Naive B cell (primary cell): ENCODE measurements around the gene MMP14. TPM values are rescaled to one million over a fixed set of nuclear protein-coding genes. Genes with fewer than 3 reads are reported as not detected.
"Not testable (repeated sequence)": the region's sequence is repeated elsewhere in the genome, so short reads cannot be mapped to it uniquely, and the experiment has no call there.

ENCODE experiments used
- ATAC-seq, 2 donors: fragments of 150-1000 bp; cut with Tn5 transposase; 2 replicates each; pipeline ENCODE4 v1.10.0; 2021; ENCODE audit warnings: low read depth in 2 of 2, mild to moderate bottlenecking in 2 of 2, moderate library complexity in 2 of 2
- DNase-seq: peaks from one replicate; pipeline ENCODE4 v3.0.0; 2022
- H3K27ac Mint-ChIP-seq, 6 donors: one replicate each; pipeline ENCODE4 v1.8.0; 2020 to 2022; ENCODE audit warnings: mild to moderate bottlenecking in 6 of 6, mixed read lengths in 6 of 6, moderate library complexity in 5 of 6, inconsistent platforms in 2 of 6
- H3K27me3 Mint-ChIP-seq, 3 donors: one replicate each; pipeline ENCODE4 v1.8.0; 2021 to 2022; ENCODE audit warnings: mixed read lengths in 3 of 3, mild to moderate bottlenecking in 1 of 3
- H3K36me3 Mint-ChIP-seq, 2 donors: one replicate each; pipeline ENCODE4 v1.8.0; 2020 to 2022; ENCODE audit warnings: mixed read lengths in 2 of 2, inconsistent platforms in 1 of 2, mild to moderate bottlenecking in 1 of 2
- H3K4me1 Mint-ChIP-seq, 3 donors: one replicate each; pipeline ENCODE4 v1.8.0; 2020 to 2022; ENCODE audit warnings: mixed read lengths in 3 of 3, inconsistent platforms in 1 of 3, mild to moderate bottlenecking in 1 of 3, moderate library complexity in 1 of 3
- H3K4me3 Mint-ChIP-seq, 8 donors: one replicate each; pipeline ENCODE4 v1.8.0; 2020 to 2022; ENCODE audit warnings: mild to moderate bottlenecking in 8 of 8, mixed read lengths in 8 of 8, moderate library complexity in 8 of 8, inconsistent platforms in 2 of 8
- H3K9me3 Mint-ChIP-seq, 7 donors: one replicate each; pipeline ENCODE4 v1.8.0; 2020 to 2022; ENCODE audit warnings: mixed read lengths in 7 of 7, mild to moderate bottlenecking in 5 of 7, inconsistent platforms in 2 of 7, moderate library complexity in 1 of 7
- polyA plus RNA-seq, 6 donors: library from polyadenylated mRNA; unstranded; fragments of 300-500 nt; fragmentation: Illumina TruSeq; gene quantifications; one replicate each; pipeline ENCODE4 v1.2.3, GENCODE V29; 2021; ENCODE audit warnings: low read depth in 6 of 6

MMP14 gene
- polyA plus RNA-seq, 6 donors from 2014 or later: not detected

DNA sequence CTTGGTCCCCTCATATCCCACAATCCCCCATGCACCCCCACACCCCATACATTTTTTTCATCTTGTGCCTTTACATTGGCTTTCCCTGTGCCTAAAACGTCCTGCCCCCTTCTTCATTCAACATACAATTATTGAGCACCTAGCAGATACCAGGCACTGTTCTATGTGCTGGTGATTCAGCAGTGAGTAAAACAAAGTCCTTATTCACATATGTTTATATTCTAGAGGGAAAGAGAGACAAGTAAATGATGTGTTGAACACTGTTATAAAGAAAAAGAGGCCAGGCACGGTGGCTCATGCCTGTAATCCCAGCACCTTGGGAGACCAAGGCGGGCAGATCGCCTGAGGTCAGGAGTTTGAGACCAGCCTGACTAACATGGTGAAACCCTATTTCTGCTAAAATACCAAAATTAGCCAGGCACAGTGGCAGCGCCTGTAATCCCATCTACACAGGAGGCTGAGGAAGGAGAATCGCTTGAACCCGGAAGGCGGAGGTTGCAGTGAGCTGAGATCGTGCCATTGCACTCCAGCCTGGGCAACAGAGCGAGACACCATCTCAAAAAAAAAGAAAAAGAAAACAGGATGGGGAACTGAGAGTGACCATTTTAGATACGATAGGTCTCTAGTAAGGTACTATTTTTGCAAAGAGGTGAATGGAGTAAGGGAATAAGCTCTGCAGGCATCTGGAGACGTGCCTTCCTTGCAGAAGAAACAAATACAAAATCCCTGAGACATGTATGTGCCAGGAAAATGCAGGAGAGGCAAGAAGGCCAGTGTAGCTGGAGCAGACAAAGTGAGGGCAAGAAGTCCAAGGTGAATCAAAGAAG lies 33.3 kb upstream of the MMP14 start:
- peak; percentile 90 to 91 for ATAC-seq
- Mint-ChIP-seq H3K4me3 (peak overlapping the region; percentile 64 to 93 (median 80)), H3K36me3 (peaks cover 6 to 12% of the 10 kb centered on the region in 2 donors), H3K27me3 (no peaks in the 10 kb centered on the region), H3K4me1 (peaks cover 67 to 92% (median 78%) of the 10 kb centered on the region in 3 donors), H3K27ac (peak overlapping the region; percentile 89 to 99 (median 93)), H3K9me3 (peaks cover 0 to 2% (median 0%) of the 10 kb centered on the region in 7 donors)
- peak; percentile 29 for DNase-seq

- Mint-ChIP-seq H3K36me3 (peaks cover 6 to 12% of the 10 kb centered on the region in 2 donors), H3K27ac (peak overlapping the region; percentile 57 to 99 (median 91)), H3K27me3 (no peaks in the 10 kb centered on the region), H3K4me1 (peaks cover 64 to 92% (median 78%) of the 10 kb centered on the region in 3 donors), H3K9me3 (peaks cover 0 to 2% (median 0%) of the 10 kb centered on the region in 7 donors), H3K4me3 (peak overlapping the region; percentile 64 to 93 (median 80))
- peak; percentile 50 to 52 for ATAC-seq
- DNase-seq: no peak
These were observed 32.8 kb upstream of the MMP14 start for GRCh38 chr14:22803687-22803974.

GRCh38 chr14:22805235-22805634 lies 31.1 kb upstream of the MMP14 start:
- H3K4me1 Mint-ChIP-seq: peaks cover 53 to 90% (median 69%) of the 10 kb centered on the region in 3 donors
- H3K27me3 Mint-ChIP-seq, H3K9me3 Mint-ChIP-seq, H3K36me3 Mint-ChIP-seq, ATAC-seq, DNase-seq: not testable (repeated sequence)
- peak overlapping the region in 1 of 6 donors; percentile 93 for H3K27ac Mint-ChIP-seq
- peak overlapping the region in 4 of 8 donors; percentile 3 to 93 (median 47) for H3K4me3 Mint-ChIP-seq

DNA sequence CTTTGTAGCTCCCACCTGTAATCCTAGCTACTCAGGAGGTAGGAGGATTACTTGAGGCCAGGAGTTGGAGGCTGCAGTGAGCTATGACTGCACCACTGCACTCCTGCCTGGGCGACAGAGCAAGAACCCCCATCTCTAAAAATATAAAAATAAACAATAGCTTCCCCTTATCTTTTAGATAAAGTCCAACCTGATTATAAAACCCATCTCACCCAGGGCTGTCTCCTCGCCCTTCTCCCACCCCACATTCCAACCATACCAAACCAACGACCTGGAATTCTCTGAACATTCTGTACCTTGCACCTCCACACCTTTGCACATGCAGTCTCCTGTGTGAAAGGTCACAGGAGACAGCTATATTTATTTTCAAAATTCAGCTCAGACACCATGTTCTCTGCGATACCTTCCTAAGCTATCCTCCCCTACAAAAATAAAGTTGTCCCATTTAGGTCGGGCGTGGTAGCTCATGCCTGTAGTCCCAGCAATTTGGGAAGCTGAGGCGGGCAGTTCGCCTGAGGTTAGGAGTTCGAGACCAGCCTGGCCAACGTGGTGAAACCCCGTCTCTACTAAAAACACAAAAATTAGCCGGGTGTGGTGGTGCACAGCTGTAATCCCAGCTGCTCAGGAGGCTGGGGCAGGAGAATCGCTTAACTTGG lies 28.8 kb upstream of the MMP14 start:
- peak overlapping the region in 5 of 6 donors; percentile 0 to 87 (median 57) for H3K27ac Mint-ChIP-seq
- H3K36me3 Mint-ChIP-seq: peaks cover 0 to 3% of the 10 kb centered on the region in 2 donors
- H3K9me3 Mint-ChIP-seq: peaks cover 0 to 2% (median 0%) of the 10 kb centered on the region in 7 donors
- H3K27me3 Mint-ChIP-seq: no peaks in the 10 kb centered on the region
- ATAC-seq (no peak), DNase-seq (no peak)
- H3K4me3 Mint-ChIP-seq: peak overlapping the region in 3 of 8 donors; percentile 36 to 44 (median 40)
- peaks cover 57 to 88% (median 70%) of the 10 kb centered on the region in 3 donors for H3K4me1 Mint-ChIP-seq

DNA sequence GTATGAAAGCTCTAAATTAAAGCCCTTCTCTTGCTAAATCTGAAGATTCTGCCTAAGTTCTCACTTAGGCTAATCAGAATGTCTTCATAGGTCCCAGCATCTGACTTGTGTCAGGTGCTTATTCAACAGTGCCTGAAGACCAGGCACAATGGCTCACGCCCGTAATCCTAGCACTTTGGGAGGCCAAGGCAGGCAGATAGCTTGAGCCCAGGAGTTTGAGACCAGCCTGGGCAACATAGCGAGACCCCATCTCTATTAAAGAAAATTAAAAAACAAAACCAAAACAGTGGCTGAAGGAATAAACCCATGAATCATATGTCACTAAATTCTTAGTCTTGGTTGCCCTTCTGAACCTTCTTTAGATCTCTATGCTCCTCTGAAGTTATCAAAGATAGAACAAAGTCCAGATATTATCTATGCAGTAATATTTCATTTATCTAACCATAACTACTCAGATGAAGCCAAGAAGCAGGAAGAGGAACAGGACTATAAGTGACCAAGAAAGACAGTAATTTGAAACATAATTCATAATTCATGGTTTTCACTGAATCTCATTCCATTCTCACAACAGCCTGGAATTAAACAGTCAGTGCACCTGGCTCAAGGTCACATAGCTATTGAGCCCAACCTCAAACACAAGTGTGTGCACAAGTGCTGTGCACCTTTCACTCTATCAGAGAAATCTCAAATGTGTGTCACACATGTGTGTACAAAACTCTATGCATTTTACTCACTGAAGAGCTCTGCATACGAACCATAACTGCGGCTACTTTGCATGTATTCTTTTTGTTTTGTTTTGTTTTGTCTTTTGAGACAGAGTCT lies 27.8 kb upstream of the MMP14 start:
- Mint-ChIP-seq H3K4me3 (peak overlapping the region in 4 of 8 donors; percentile 24 to 51 (median 36)), H3K36me3 (no peaks in the 10 kb centered on the region), H3K9me3 (no peaks in the 10 kb centered on the region), H3K4me1 (peaks cover 54 to 88% (median 69%) of the 10 kb centered on the region in 3 donors), H3K27ac (peak overlapping the region; percentile 0 to 78 (median 54)), H3K27me3 (no peaks in the 10 kb centered on the region)
- ATAC-seq: no peak
- DNase-seq: no peak

GRCh38 chr14:22811722-22812121 lies 24.7 kb upstream of the MMP14 start:
- H3K27ac Mint-ChIP-seq: peak overlapping the region in 5 of 6 donors; percentile 68 to 98 (median 84)
- peak overlapping the region; percentile 23 to 91 (median 57) for H3K4me3 Mint-ChIP-seq
- peaks cover 52 to 87% (median 68%) of the 10 kb centered on the region in 3 donors for H3K4me1 Mint-ChIP-seq
- DNase-seq (no peak), ATAC-seq (peak; percentile 61)
- no peaks in the 10 kb centered on the region for H3K27me3 Mint-ChIP-seq
- H3K9me3 Mint-ChIP-seq: peaks cover 0 to 2% (median 0%) of the 10 kb centered on the region in 7 donors
- H3K36me3 Mint-ChIP-seq: no peaks in the 10 kb centered on the region

DNA sequence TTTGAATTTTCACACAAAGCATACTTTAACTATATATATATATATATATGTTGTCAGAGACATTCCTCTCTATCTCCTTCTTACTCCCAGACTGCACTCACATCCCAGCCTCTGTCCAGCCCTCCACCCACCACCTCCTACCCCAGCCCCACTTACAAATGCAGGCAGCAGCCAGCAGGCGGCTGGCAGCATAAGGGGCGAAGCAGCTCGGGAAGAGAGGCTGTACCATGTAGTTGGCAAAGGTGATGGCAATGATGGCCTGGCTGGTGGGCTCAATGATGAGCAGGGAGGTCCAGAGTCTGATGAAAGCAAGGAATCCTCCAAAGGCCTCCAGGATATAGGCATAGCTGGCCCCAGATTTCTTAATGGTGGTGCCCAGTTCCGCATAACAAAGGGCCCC lies 23.6 kb upstream of the MMP14 start:
- Mint-ChIP-seq H3K4me3 (peak overlapping the region in 7 of 8 donors; percentile 30 to 82 (median 62)), H3K27me3 (no peaks in the 10 kb centered on the region), H3K27ac (peak overlapping the region; percentile 27 to 98 (median 77)), H3K36me3 (no peaks in the 10 kb centered on the region), H3K9me3 (peaks cover 0 to 2% (median 0%) of the 10 kb centered on the region in 7 donors), H3K4me1 (peaks cover 44 to 83% (median 60%) of the 10 kb centered on the region in 3 donors)
- no peak for DNase-seq
- ATAC-seq: no peak

DNA sequence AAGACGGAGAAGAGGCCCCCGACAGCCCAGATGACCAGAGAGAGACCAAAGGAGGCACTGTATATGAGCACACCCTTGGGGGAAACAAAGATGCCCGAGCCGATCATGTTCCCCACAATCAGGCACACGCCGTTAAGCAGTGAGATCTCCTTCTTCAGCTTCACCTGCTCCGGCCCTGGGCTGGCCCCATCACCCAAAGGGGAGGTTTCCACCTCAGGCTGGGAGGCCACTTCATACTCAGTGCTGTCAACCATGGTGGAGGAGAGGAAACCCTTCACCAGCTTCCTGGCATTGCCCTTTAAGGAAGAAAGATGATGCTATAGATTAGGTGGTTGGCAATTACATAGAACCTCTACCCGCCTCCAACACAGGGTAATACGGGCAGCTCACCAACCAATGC lies 23.2 kb upstream of the MMP14 start:
- ATAC-seq: no peak
- Mint-ChIP-seq H3K4me3 (peak overlapping the region in 7 of 8 donors; percentile 30 to 82 (median 62)), H3K9me3 (peaks cover 0 to 2% (median 0%) of the 10 kb centered on the region in 7 donors), H3K36me3 (no peaks in the 10 kb centered on the region), H3K4me1 (peaks cover 41 to 83% (median 59%) of the 10 kb centered on the region in 3 donors), H3K27ac (peak overlapping the region; percentile 27 to 98 (median 77)), H3K27me3 (no peaks in the 10 kb centered on the region)
- DNase-seq: no peak

DNA sequence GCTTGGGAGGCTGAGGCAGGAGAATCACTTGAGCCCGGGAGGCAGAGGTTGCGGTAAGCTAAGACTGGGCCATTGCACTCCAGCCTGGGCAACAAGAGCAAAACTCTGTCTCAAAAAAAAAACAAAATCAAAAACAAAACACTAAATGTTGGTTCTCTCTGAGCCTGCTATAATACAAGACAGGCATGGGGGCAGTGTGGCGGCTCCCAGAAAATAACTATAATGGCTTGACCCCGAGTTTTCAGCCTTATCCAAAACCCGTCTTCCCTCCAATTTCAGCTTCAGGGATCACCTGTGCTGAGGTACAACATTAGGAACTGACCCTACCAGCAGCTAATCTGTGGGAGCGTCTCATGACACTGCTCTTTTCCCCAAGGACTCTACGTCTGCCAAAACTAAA lies 22.0 kb upstream of the MMP14 start:
- H3K4me3 Mint-ChIP-seq: peak overlapping the region in 7 of 8 donors; percentile 48 to 87 (median 72)
- ATAC-seq: no peak
- no peaks in the 10 kb centered on the region for H3K27me3 Mint-ChIP-seq
- peaks cover 0 to 2% (median 0%) of the 10 kb centered on the region in 7 donors for H3K9me3 Mint-ChIP-seq
- no peak for DNase-seq
- no peaks in the 10 kb centered on the region for H3K36me3 Mint-ChIP-seq
- H3K4me1 Mint-ChIP-seq: peaks cover 46 to 81% (median 60%) of the 10 kb centered on the region in 3 donors
- peak overlapping the region in 3 of 6 donors; percentile 64 to 86 (median 85) for H3K27ac Mint-ChIP-seq

DNA sequence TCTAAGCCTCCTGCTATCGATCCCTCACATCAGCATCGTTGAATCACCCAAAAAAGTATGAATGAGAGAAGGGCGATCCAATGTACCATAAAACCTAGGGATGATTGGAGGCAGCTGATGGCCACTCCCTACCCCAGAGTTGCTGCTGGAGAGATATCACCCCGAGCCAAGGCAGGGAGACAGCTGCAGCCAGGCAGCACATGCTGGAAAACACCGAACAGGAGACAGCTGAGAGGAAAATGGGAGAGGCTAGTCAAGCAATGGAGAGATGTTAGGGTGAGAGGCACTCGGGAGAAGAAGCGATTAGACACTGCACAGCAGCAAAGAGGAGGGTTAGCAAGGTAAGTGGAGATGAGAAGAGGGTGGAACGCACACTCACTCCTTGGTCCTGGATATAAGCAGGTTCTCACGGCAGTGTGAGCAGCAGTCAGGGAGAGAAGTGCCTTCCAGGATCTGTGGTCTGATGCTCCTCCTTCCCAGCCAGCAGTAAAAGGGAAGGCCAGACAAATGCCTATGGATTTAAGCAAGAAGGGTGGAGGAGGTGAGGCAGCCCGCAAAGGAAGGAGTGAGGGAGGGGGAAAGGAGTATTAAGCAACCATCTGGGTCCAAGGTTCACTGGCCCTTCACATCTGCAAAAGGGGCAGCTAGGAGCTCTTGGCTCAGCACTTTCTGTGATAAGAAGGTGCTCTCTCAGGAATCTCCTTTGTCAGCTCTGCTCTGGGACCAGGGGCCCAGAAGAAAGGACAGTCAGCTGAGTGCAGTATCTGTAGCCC lies 21.3 kb upstream of the MMP14 start, which contains the start of gene SLC7A7:
SLC7A7 (minus strand) TSS at position 495 of the 773 bp plus-strand sequence. CDS start 2,037 bp downstream, outside the sequence.
- no peak for ATAC-seq
- no peak for DNase-seq
- Mint-ChIP-seq H3K27me3 (no peaks in the 10 kb centered on the region), H3K4me1 (peaks cover 53 to 83% (median 68%) of the 10 kb centered on the region in 3 donors), H3K27ac (peak within 1 kb of the TSS; percentile 74 to 96 (median 92)), H3K9me3 (peaks cover 0 to 2% (median 0%) of the 10 kb centered on the region in 7 donors), H3K36me3 (no peaks in the 10 kb centered on the region), H3K4me3 (peak within 1 kb of the TSS; percentile 50 to 87 (median 77))

DNA sequence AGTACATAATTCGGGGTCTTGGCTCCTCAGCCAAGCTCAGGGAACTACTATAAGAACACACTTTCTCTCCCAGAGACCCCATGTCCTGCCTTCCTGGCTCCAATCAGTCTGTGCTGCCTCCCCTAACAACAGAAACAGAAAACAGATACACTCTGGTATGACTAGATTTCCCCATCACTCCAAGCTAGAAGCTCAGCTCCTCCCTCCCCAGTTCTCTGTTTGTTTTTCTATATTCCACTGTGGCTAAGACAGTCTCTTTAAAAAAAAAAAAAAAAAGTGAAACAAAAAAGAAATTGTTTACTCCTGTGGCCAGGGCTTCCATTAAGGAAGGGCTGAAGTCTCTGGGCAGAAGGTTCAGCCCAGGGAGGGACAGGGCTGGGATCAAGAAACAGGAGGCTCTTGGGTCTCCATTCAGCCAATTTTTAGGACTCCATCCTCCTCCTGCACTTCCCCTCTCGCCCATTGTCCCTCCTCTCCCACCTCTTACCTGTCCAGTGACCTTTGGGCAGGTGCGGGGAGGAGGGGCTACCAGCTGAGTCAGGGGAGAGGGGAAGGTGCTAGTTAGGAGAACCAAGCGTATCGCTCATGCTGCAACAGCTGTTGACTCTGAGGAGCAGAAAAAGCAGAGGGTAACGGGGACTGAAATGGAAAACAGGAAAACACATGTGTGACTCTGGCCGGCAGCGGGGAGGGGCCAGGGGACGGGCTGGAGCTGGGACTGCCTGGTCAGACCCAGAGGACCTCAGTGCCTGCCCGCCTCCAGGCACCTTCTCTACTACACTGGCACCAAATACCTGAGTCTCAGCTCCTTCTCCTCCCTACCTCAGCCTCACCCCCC lies 17.0 kb upstream of the MMP14 start:
- peaks cover 47 to 87% (median 60%) of the 10 kb centered on the region in 3 donors for H3K4me1 Mint-ChIP-seq
- no peak for ATAC-seq
- H3K36me3 Mint-ChIP-seq: no peaks in the 10 kb centered on the region
- no peak for DNase-seq
- H3K27me3 Mint-ChIP-seq: no peaks in the 10 kb centered on the region
- peak overlapping the region; percentile 65 to 89 (median 84) for H3K27ac Mint-ChIP-seq
- H3K9me3 Mint-ChIP-seq: peaks cover 0 to 2% (median 0%) of the 10 kb centered on the region in 7 donors
- peak overlapping the region in 7 of 8 donors; percentile 40 to 78 (median 65) for H3K4me3 Mint-ChIP-seq
